NB4 (cell line): ENCODE data around the gene ZDHHC16.

ENCODE experiments used
- CTCF ChIP-seq: IDR thresholded peaks from one replicate; pipeline ENCODE4 v1.5.1; 2012; ENCODE audit warnings: low read depth, low read length
- MAX ChIP-seq: IDR thresholded peaks from 2 replicates; pipeline ENCODE4 v1.6.1; 2011; ENCODE audit warnings: low read depth, low read length
- POLR2A ChIP-seq: IDR thresholded peaks from 2 replicates; pipeline ENCODE4 v1.6.1; 2011; ENCODE audit warnings: mild to moderate bottlenecking; ENCODE audit not compliant: insufficient read length; ENCODE audit errors: extremely low read depth

- TF ChIP-seq CTCF, result no peak
- TF ChIP-seq MAX, result no peak
- TF ChIP-seq POLR2A, result no peak
Measured at GRCh38 chr10:97407952-97408248, 38.1 kb upstream of the ZDHHC16 start.
